GM12878 (cell line): Measurements from ENCODE around the gene ADCY7. TPM values are rescaled to one million over a fixed set of nuclear protein-coding genes. Genes with fewer than 3 reads are reported as not detected.

Experiments used
- ATAC-seq: fragments of 200-7000 bp; cut with Tn5 transposase; 3 replicates; pipeline ENCODE4 v1.9.1; 2020; ENCODE audit warnings: mild to moderate bottlenecking, moderate library complexity
- BruUV-seq: library from RNA; stranded (reverse); fragments of 400-500 nt; replicated peaks from 2 replicates; lab custom pipeline; 2021; lab: Mats Ljungman, UMichigan
- CTCF ChIA-PET: fragments of 300-600 bp; sonication (Branson Sonifier 250); formaldehyde crosslinking; extraction: SDS; loops from one replicate; lab custom pipeline; 2021; ENCODE audit warnings: inconsistent platforms; lab: Yijun Ruan, JAX
- POLR2A ChIA-PET: fragments of 350-600 bp; formaldehyde crosslinking; extraction: SDS; loops from one replicate; lab custom pipeline; 2021; ENCODE audit warnings: inconsistent platforms; lab: Charles Lee
- RAD21 ChIA-PET: fragments of 300-600 bp; sonication (Branson Sonifier 250); formaldehyde crosslinking; loops from one replicate; lab custom pipeline; 2023; ENCODE audit warnings: antibody characterized with exemption; ENCODE audit not compliant: unreplicated experiment; lab: Charles Lee
- SMC1A ChIA-PET: fragments of 300-600 bp; sonication (Branson Sonifier 250); formaldehyde crosslinking; loops from one replicate; lab custom pipeline; 2023; ENCODE audit not compliant: unreplicated experiment, uncharacterized antibody; lab: Charles Lee
- DNase-seq: peaks from one replicate; pipeline ENCODE4 v3.0.0-alpha.2; 2011; ENCODE audit warnings: low read depth, low spot score
- FAIRE-seq: peaks from 3 replicates; lab custom pipeline; 2011; peaks lifted over from hg19 to GRCh38; lab: Jason Lieb, UNC
- H2AFZ ChIP-seq: 2 replicates; pipeline ENCODE4 v1.6.0; 2011; ENCODE audit warnings: low read depth, low read length, control low read depth; ENCODE audit not compliant: control insufficient read depth
- H3K27ac ChIP-seq: 2 replicates; pipeline ENCODE4 v1.5.1; 2011; ENCODE audit warnings: control low read depth; ENCODE audit not compliant: control insufficient read depth, insufficient read depth
- H3K27me3 ChIP-seq, 2 experiments: replicated peaks in 1 of 2; 2 replicates each; pipeline versions ENCODE4 v1.6.0 to v1.6.1; 2011; ENCODE audit warnings: low read length in 1 of 2; ENCODE audit not compliant: control insufficient read depth in 2 of 2, insufficient read depth in 2 of 2
- H3K36me3 ChIP-seq, 2 experiments: 2 replicates each; pipeline ENCODE4 v1.5.1; 2011; ENCODE audit warnings: low read length in 1 of 2; ENCODE audit not compliant: control insufficient read depth in 2 of 2, insufficient read depth in 2 of 2
- H3K4me1 ChIP-seq: 2 replicates; pipeline ENCODE4 v1.6.1; 2011; ENCODE audit warnings: mild to moderate bottlenecking, low read length, moderate library complexity, mixed read lengths; ENCODE audit not compliant: control insufficient read depth, insufficient read depth
- H3K4me2 ChIP-seq: 2 replicates; pipeline ENCODE4 v1.6.0; 2011; ENCODE audit warnings: control low read depth; ENCODE audit not compliant: control insufficient read depth, insufficient read depth
- H3K4me3 ChIP-seq: fragments of 200-600 bp; sonication (generic); 2 replicates; pipeline ENCODE4 v1.5.1; 2016
- H3K79me2 ChIP-seq: 2 replicates; pipeline ENCODE4 v1.6.0; 2011; ENCODE audit warnings: low read length; ENCODE audit not compliant: control insufficient read depth, insufficient read depth
- H3K9ac ChIP-seq: 2 replicates; pipeline ENCODE4 v1.8.0; 2011; ENCODE audit warnings: low read length, control low read depth, mixed read lengths; ENCODE audit not compliant: control insufficient read depth, insufficient read depth
- H3K9me3 ChIP-seq: replicated peaks from 3 replicates; pipeline ENCODE4 v1.5.1; 2011; ENCODE audit warnings: mild to moderate bottlenecking, low read length; ENCODE audit not compliant: control insufficient read depth, insufficient read depth
- H4K20me1 ChIP-seq: 2 replicates; pipeline ENCODE4 v1.6.0; 2011; ENCODE audit not compliant: control insufficient read depth, insufficient read depth
- ATF7 ChIP-seq: fragments of 450-650 bp; IDR thresholded peaks from 2 replicates; pipeline ENCODE4 v1.6.1; 2016; ENCODE audit warnings: low read depth, mild to moderate bottlenecking
- BCL3 ChIP-seq: IDR thresholded peaks from 2 replicates; pipeline ENCODE4 v1.6.1; 2011; ENCODE audit warnings: borderline replicate concordance, low read depth, mild to moderate bottlenecking, moderate library complexity, low read length; ENCODE audit not compliant: insufficient read depth, poor library complexity, severe bottlenecking
- CREM ChIP-seq: IDR thresholded peaks from 2 replicates; pipeline ENCODE4 v1.6.1; 2014; ENCODE audit warnings: antibody characterized with exemption, low read depth
- E2F8 ChIP-seq: fragments of 450-650 bp; IDR thresholded peaks from 2 replicates; pipeline ENCODE4 v1.6.1; 2018; ENCODE audit warnings: mild to moderate bottlenecking, low read depth, moderate library complexity; ENCODE audit not compliant: partially characterized antibody
- PAX5 ChIP-seq: IDR thresholded peaks from 2 replicates; pipeline ENCODE4 v1.6.1; 2011; ENCODE audit warnings: low read depth, low read length, borderline replicate concordance
- SP1 ChIP-seq: IDR thresholded peaks from one replicate; pipeline ENCODE4 v1.6.1; 2011; ENCODE audit warnings: low read depth, low read length
- STAT3 ChIP-seq: IDR thresholded peaks from 2 replicates; pipeline ENCODE4 v1.6.1; 2011; ENCODE audit warnings: low read depth, low read length, improper control_type of control experiment
- USF1 ChIP-seq: IDR thresholded peaks from 2 replicates; pipeline ENCODE4 v1.6.1; 2011; ENCODE audit warnings: borderline replicate concordance, low read depth, mild to moderate bottlenecking, moderate library complexity, mixed read lengths, low read length; ENCODE audit not compliant: insufficient read depth; ENCODE audit errors: extremely low read length
- WGBS: methylation state at CpG from one replicate; pipeline ENCODE4 v1.1.6; 2016; ENCODE audit warnings: low lambda C conversion rate; ENCODE audit not compliant: insufficient replicate concordance, insufficient coverage; ENCODE audit errors: missing lambda C conversion rate; 5-methylcytosine and 5-hydroxymethylcytosine counted together
- in situ Hi-C: fragments of 300-500 bp; cut with MboI; formaldehyde crosslinking; loops from 9 replicates; pipeline ENCODE4 v1.14.3; 2018; ENCODE audit warnings: mixed read lengths
- intact Hi-C: fragments of 100-400 bp; cut with micrococcal nuclease; formaldehyde crosslinking; loops from one replicate; pipeline ENCODE4 v1.14.2; 2022; ENCODE audit not compliant: unreplicated experiment
- polyA plus RNA-seq, 11 experiments: library from polyadenylated mRNA; depleted of rRNA in 4 of 11; unstranded in 6 of 11; stranded (reverse) in 5 of 11; fragments of >200 nt; fragmentation: Nextera tagmentation in 4 of 11; fragmentation: Illumina TruSeq in 1 of 11; extraction: Ambion mirVana in 4 of 11; extraction: Trizol in 1 of 11; gene quantifications; 1 replicate in 1 of 11; 2 replicates in 10 of 11; pipeline versions ENCODE4 v1.2.1 to v1.2.3, GENCODE V29; 2011 to 2016; ENCODE audit warnings: inconsistent platforms in 2 of 11, missing spikeins in 2 of 11, low read depth in 1 of 11
- total RNA-seq, 4 experiments: library from RNA; depleted of rRNA in 3 of 4; stranded (reverse); fragments of >200 nt in 3 of 4; fragmentation: Illumina TruSeq in 1 of 4; extraction: Trizol in 1 of 4; gene quantifications; 2 replicates each; pipeline versions ENCODE4 v1.2.1 to v1.2.3, GENCODE V29; 2013 to 2021

The ADCY7 gene
- total and polyA plus RNA-seq, 10 of the 15 experiments (the other 5 are each of a cell fraction or from before 2014, with no cell fraction given), result 1.2 to 87.9 (median 24.4) TPM

- intact Hi-C loops (no loop called here), in situ Hi-C loops (no loop called here)
- H3K27me3 ChIP-seq, result no peaks in the 10 kb centered on the region
- no peak overlapping the region for H2AFZ ChIP-seq
- no peaks in the 10 kb centered on the region for H3K79me2 ChIP-seq
- H3K27ac ChIP-seq, result no peak overlapping the region
- H3K9me3 ChIP-seq, result no peaks in the 10 kb centered on the region
- no peak for FAIRE-seq
- H3K4me2 ChIP-seq, result no peak overlapping the region
- ChIA-PET RAD21 (interaction anchor here (1.0 kb wide), 1 partner anchor 43 kb away, joined by 3 read pairs; no protein-coding TSS in a partner anchor), SMC1A (no interaction called here), CTCF (interaction anchor here (1.5 kb wide), 1 partner anchor 22 kb away, joined by 3 read pairs; no protein-coding TSS in a partner anchor), POLR2A (no interaction called here)
- H3K4me3 ChIP-seq, result no peak overlapping the region
- BruUV-seq, result no TSS peak
- no peak overlapping the region for H3K9ac ChIP-seq
- ATAC-seq, result no peak
- 69% methylated on average over 15 of the region's 15 CpGs for WGBS
- DNase-seq, result no peak
- no peaks in the 10 kb centered on the region for H3K4me1 ChIP-seq
- no peaks in the 10 kb centered on the region for H4K20me1 ChIP-seq
- peaks cover 25 to 50% of the 10 kb centered on the region in 2 experiments for H3K36me3 ChIP-seq
- TF ChIP-seq ATF7, result no peak
- peak; percentile 45 for TF ChIP-seq BCL3
Measured at GRCh38 chr16:50297301-50298074, 31.1 kb downstream of the ADCY7 start.

- H3K4me1 ChIP-seq, result no peaks in the 10 kb centered on the region
- no peak overlapping the region for H3K4me3 ChIP-seq
- DNase-seq (no peak), FAIRE-seq (no peak), ATAC-seq (no peak)
- H3K79me2 ChIP-seq, result no peaks in the 10 kb centered on the region
- intact Hi-C loops, result no loop called here
- RAD21 ChIA-PET, result interaction anchor here (1.0 kb wide), 1 partner anchor 43 kb away, joined by 3 read pairs; no protein-coding TSS in a partner anchor
- no peaks in the 10 kb centered on the region for H4K20me1 ChIP-seq
- H3K9me3 ChIP-seq, result no peaks in the 10 kb centered on the region
- no peak overlapping the region for H2AFZ ChIP-seq
- no TSS peak for BruUV-seq
- H3K27ac ChIP-seq, result no peak overlapping the region
- H3K4me2 ChIP-seq, result no peak overlapping the region
- 100% methylated on average over 5 of the region's 7 CpGs for WGBS
- peaks cover 24 to 46% of the 10 kb centered on the region in 2 experiments for H3K36me3 ChIP-seq
- SMC1A ChIA-PET, result no interaction called here
- no peak overlapping the region for H3K9ac ChIP-seq
- no peaks in the 10 kb centered on the region for H3K27me3 ChIP-seq
- CTCF ChIA-PET, result interaction anchor here (1.5 kb wide), 1 partner anchor 22 kb away, joined by 3 read pairs; no protein-coding TSS in a partner anchor
- in situ Hi-C loops, result no loop called here
- POLR2A ChIA-PET, result no interaction called here
- no peak for TF ChIP-seq BCL3
- no peak for TF ChIP-seq USF1
- TF ChIP-seq CREM, result no peak
- TF ChIP-seq E2F8, result no peak
- no peak for TF ChIP-seq STAT3
- no peak for TF ChIP-seq PAX5
- TF ChIP-seq SP1, result no peak
Measured at GRCh38 chr16:50298075-50298460, 31.7 kb downstream of the ADCY7 start.
